HepG2 (cell line): Measurements from ENCODE around the gene MTARC1. TPM values are rescaled to one million over a fixed set of nuclear protein-coding genes. Genes with fewer than 3 reads are reported as not detected.

Experiments used
- ATAC-seq: fragments of 200-7000 bp; cut with Tn5 transposase; 3 replicates; pipeline ENCODE4 v1.9.1; 2020; ENCODE audit warnings: mild to moderate bottlenecking, moderate library complexity
- BruUV-seq: library from RNA; stranded (reverse); fragments of 400-500 nt; replicated peaks from 2 replicates; lab custom pipeline; 2021; lab: Mats Ljungman, UMichigan
- CTCF ChIA-PET: fragments of 300-600 bp; formaldehyde crosslinking; extraction: SDS; loops from one replicate; lab custom pipeline; 2021; ENCODE audit warnings: low total read pairs, inconsistent platforms, low intra/inter-chr PET ratio; lab: Yijun Ruan, JAX
- POLR2A ChIA-PET: fragments of 350-600 bp; sonication (Branson Sonifier 250); formaldehyde crosslinking; loops from one replicate; lab custom pipeline; 2020; ENCODE audit warnings: antibody characterized with exemption, inconsistent platforms; lab: Yijun Ruan, JAX
- DNase-seq: peaks from one replicate; pipeline ENCODE4 v3.0.0-alpha.2; 2015; ENCODE audit warnings: low spot score
- FAIRE-seq: peaks from 3 replicates; lab custom pipeline; 2011; peaks lifted over from hg19 to GRCh38; lab: Jason Lieb, UNC
- H2AFZ ChIP-seq: one replicate; pipeline ENCODE4 v1.6.1; 2011; ENCODE audit warnings: low read length, inconsistent platforms
- H3K27ac ChIP-seq: fragments of 300-600 bp; 3 replicates; pipeline ENCODE4 v1.8.0; 2011; ENCODE audit warnings: mixed run types, mild to moderate bottlenecking, mixed read lengths, low read length, inconsistent platforms; ENCODE audit not compliant: insufficient read depth; ENCODE audit errors: extremely low read length
- H3K27me3 ChIP-seq, 2 experiments: fragments of 200-600 bp in 1 of 2; 2 replicates in 1 of 2; 3 replicates in 1 of 2; pipeline versions ENCODE4 v1.6.0 to v1.8.0; 2011; ENCODE audit warnings: low read length in 2 of 2, mild to moderate bottlenecking in 2 of 2, moderate library complexity in 2 of 2, inconsistent platforms in 1 of 2; ENCODE audit not compliant: insufficient read depth in 2 of 2, control insufficient read depth in 1 of 2
- H3K36me3 ChIP-seq, 2 experiments: fragments of 200-600 bp in 1 of 2; replicated peaks in 1 of 2; 2 replicates in 1 of 2; 3 replicates in 1 of 2; pipeline versions ENCODE4 v1.5.1 to v1.8.0; 2011; ENCODE audit warnings: low read length in 2 of 2, inconsistent platforms in 1 of 2; ENCODE audit not compliant: insufficient read depth in 2 of 2, control insufficient read depth in 1 of 2
- H3K4me1 ChIP-seq: 2 replicates; pipeline ENCODE4 v1.5.1; 2012; ENCODE audit warnings: low read length, inconsistent platforms; ENCODE audit not compliant: insufficient read depth
- H3K4me2 ChIP-seq: 2 replicates; pipeline ENCODE4 v1.6.0; 2011; ENCODE audit warnings: low read depth, low read length, inconsistent platforms
- H3K4me3 ChIP-seq, 3 experiments: fragments of 200-600 bp in 1 of 3; sonication (generic), shearing (Covaris generic) in 1 of 3; replicated peaks in 1 of 3; 2 replicates each; pipeline ENCODE4 v1.5.1; 2011 to 2016; ENCODE audit warnings: low read length in 3 of 3, inconsistent platforms in 2 of 3, low read depth in 2 of 3, mild to moderate bottlenecking in 2 of 3, control low read depth in 1 of 3, mixed read lengths in 1 of 3; ENCODE audit not compliant: insufficient read depth in 1 of 3
- H3K79me2 ChIP-seq: one replicate; pipeline ENCODE4 v1.6.1; 2011; ENCODE audit warnings: low read length, inconsistent platforms; ENCODE audit not compliant: insufficient read depth
- H3K9ac ChIP-seq: 2 replicates; pipeline ENCODE4 v1.6.0; 2011; ENCODE audit warnings: mild to moderate bottlenecking, low read depth, low read length, inconsistent platforms; ENCODE audit not compliant: insufficient read depth
- H3K9me3 ChIP-seq: 2 replicates; pipeline ENCODE4 v1.5.1; 2012; ENCODE audit warnings: mild to moderate bottlenecking, low read length
- H4K20me1 ChIP-seq: 2 replicates; pipeline ENCODE4 v1.6.0; 2011; ENCODE audit warnings: inconsistent platforms, mild to moderate bottlenecking, low read length, moderate library complexity; ENCODE audit not compliant: insufficient read depth
- GABPA ChIP-seq, 2 experiments: IDR thresholded peaks; 2 replicates each; pipeline ENCODE4 v1.6.1; 2011 to 2016; ENCODE audit warnings: low read depth in 2 of 2, low read length in 1 of 2, missing biosample characterization in 1 of 2, missing genetic modification characterization in 1 of 2
- GZF1 ChIP-seq: sonication (generic); formaldehyde crosslinking; IDR thresholded peaks from 2 replicates; pipeline ENCODE4 v1.5.1; 2020; ENCODE audit warnings: mild to moderate bottlenecking, missing genetic modification reagents
- KDM5A ChIP-seq: fragments of 200-600 bp; sonication (generic); IDR thresholded peaks from 2 replicates; pipeline ENCODE4 v1.7.0; 2018; ENCODE audit warnings: antibody characterized with exemption, mild to moderate bottlenecking, low read length, borderline replicate concordance
- KLF16 ChIP-seq, 2 experiments: sonication (generic) in 1 of 2; formaldehyde crosslinking in 1 of 2; IDR thresholded peaks; 2 replicates each; pipeline versions ENCODE4 v1.6.1 to v1.8.0; 2016 to 2023; ENCODE audit warnings: missing genetic modification reagents in 2 of 2, missing compliant biosample characterization in 1 of 2
- RBFOX2 ChIP-seq: fragments of 200-400 bp; formaldehyde crosslinking; IDR thresholded peaks from 2 replicates; pipeline ENCODE4 v1.6.1; 2017; ENCODE audit warnings: low read depth, mild to moderate bottlenecking, low read length
- SALL2 ChIP-seq: sonication (generic); formaldehyde crosslinking; IDR thresholded peaks from 2 replicates; pipeline ENCODE4 v1.8.1; 2023; ENCODE audit warnings: mild to moderate bottlenecking, missing genetic modification reagents, inconsistent platforms
- ZBTB20 ChIP-seq: sonication (generic); formaldehyde crosslinking; IDR thresholded peaks from 2 replicates; pipeline ENCODE4 v1.8.1; 2023; ENCODE audit warnings: missing genetic modification reagents, low read depth, mild to moderate bottlenecking, borderline replicate concordance
- ZKSCAN5 ChIP-seq: sonication (generic); formaldehyde crosslinking; IDR thresholded peaks from 2 replicates; pipeline ENCODE4 v1.5.1; 2020; ENCODE audit warnings: mild to moderate bottlenecking, missing genetic modification reagents
- ZNF460 ChIP-seq: sonication (generic); formaldehyde crosslinking; IDR thresholded peaks from 2 replicates; pipeline ENCODE4 v1.5.1; 2020; ENCODE audit warnings: missing genetic modification reagents, mild to moderate bottlenecking, borderline replicate concordance
- ZNF672 ChIP-seq: sonication (generic); formaldehyde crosslinking; IDR thresholded peaks from 2 replicates; pipeline ENCODE4 v1.8.1; 2022; ENCODE audit warnings: missing genetic modification reagents
- ZNF761 ChIP-seq: sonication (generic); formaldehyde crosslinking; conservative IDR thresholded peaks from 2 replicates; pipeline ENCODE4 v1.4.0; 2020; ENCODE audit warnings: mild to moderate bottlenecking, missing genetic modification reagents
- WGBS: methylation state at CpG from one replicate; pipeline ENCODE4 v1.1.6; 2017; ENCODE audit warnings: low lambda C conversion rate; 5-methylcytosine and 5-hydroxymethylcytosine counted together
- in situ Hi-C: cut with HindIII; loops from 2 replicates; pipeline ENCODE4 v1.10.0; 2017; ENCODE audit warnings: low pct_unique_long_range_greater_than_20kb; ENCODE audit not compliant: extremely low pct_ligation_motif_present
- intact Hi-C: fragments of 100-400 bp; cut with micrococcal nuclease; formaldehyde crosslinking; loops from one replicate; pipeline ENCODE4 v1.10.0; 2022; ENCODE audit not compliant: unreplicated experiment
- polyA plus RNA-seq, 8 experiments: library from polyadenylated mRNA; depleted of rRNA in 3 of 8; stranded (reverse) in 7 of 8; unstranded in 1 of 8; fragments of >200 nt; fragmentation: Illumina TruSeq in 4 of 8; extraction: Trizol in 4 of 8; gene quantifications; 2 replicates each; pipeline versions ENCODE4 v1.2.1 to v1.2.3, GENCODE V29; 2011 to 2016; ENCODE audit warnings: low read depth in 4 of 8, missing spikeins in 1 of 8, mixed read lengths in 1 of 8; ENCODE audit not compliant: insufficient read depth in 1 of 8
- total RNA-seq, 5 experiments: library from RNA; depleted of rRNA; stranded (reverse); fragments of >200 nt; fragmentation: Illumina TruSeq; extraction: Trizol; gene quantifications; 2 replicates each; pipeline ENCODE4 v1.2.3, GENCODE V29; 2016; ENCODE audit warnings: low read depth in 1 of 5
- TF ChIP-seq, protein P1 (sequence below): sonication (generic); formaldehyde crosslinking; IDR thresholded peaks from 2 replicates; pipeline ENCODE4 v1.9.0; 2021; ENCODE audit warnings: missing genetic modification reagents, borderline replicate concordance
- TF ChIP-seq, protein P2 (sequence below): sonication (generic); formaldehyde crosslinking; IDR thresholded peaks from 2 replicates; pipeline ENCODE4 v1.8.0; 2022; ENCODE audit warnings: low read depth, missing genetic modification reagents
- TF ChIP-seq, protein P3 (sequence below): sonication (generic); formaldehyde crosslinking; IDR thresholded peaks from 2 replicates; pipeline ENCODE4 v1.8.0; 2022; ENCODE audit warnings: mild to moderate bottlenecking, missing genetic modification reagents, moderate library complexity
- TF ChIP-seq, protein P4 (sequence below): IDR thresholded peaks from 2 replicates; pipeline ENCODE4 v1.6.1; 2016; ENCODE audit warnings: mild to moderate bottlenecking

The MTARC1 gene
- total and polyA plus RNA-seq, 2 of the 13 experiments (the other 11 are each of a cell fraction or from before 2014, with no cell fraction given) = 19.4 to 106 TPM

DNA sequence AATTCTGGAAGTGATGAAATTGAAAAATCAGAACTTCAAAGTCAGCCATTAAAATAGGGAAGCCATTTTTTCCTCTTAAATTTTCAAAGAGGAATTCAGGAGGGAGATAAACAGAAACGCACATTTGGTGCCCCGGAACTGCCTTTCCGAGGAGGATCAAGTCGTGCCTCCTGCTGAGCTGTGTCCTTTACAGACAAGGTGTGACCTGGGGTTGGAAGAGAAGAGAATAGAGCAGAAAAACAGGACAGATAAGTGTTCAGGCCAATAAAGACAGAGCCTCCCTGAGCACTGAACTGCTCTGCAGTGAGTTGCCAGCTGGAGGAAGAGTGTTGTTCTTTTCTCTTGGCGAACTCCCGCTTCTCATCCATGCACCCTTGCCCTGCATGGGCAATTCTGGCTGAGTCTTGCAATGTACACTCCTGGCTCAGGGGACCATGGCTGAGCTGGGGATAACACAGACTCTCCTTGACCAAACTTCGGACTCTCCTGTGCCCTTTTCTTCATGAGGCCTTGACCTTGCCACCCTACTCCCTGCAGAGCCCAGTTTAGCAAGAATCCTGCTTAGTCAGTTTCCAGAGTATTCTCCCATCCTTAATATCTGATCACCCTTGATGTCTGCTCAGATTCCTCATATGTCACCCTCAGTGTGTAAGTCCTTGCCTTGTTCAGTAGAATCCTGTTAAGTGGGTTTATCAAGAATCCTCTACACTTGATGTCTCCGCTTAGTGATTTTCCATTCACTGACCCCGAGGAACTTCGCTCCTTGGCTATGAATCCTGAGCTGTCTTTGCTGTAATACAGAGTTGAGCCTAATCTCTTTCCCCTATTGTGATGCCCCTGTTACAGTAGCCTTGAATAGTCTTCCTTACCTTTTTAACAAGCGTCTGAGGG is 1.3 kb upstream of the MTARC1 start (continued):
- TF ChIP-seq, protein P1, sequence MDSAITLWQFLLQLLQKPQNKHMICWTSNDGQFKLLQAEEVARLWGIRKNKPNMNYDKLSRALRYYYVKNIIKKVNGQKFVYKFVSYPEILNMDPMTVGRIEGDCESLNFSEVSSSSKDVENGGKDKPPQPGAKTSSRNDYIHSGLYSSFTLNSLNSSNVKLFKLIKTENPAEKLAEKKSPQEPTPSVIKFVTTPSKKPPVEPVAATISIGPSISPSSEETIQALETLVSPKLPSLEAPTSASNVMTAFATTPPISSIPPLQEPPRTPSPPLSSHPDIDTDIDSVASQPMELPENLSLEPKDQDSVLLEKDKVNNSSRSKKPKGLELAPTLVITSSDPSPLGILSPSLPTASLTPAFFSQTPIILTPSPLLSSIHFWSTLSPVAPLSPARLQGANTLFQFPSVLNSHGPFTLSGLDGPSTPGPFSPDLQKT (CRISPR knock-in tag) = no peak
- TF ChIP-seq RBFOX2 (no peak), ZNF460 (CRISPR knock-in tag) (no peak)

DNA sequence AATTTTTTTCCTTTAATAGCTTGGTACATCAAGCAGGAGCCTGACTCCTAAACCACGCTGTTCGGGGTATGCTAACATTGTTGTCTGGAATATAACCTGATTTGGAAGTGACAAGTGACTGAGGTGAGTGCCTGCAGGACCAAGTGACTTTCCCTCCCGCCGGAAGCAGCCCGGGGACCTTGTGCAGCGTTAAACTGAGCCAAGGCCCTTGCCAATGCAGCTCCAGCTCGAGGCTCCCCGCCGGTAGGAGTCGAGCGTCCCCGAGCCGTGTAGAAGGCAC is 716 bp upstream of the MTARC1 start:
- H3K4me3 ChIP-seq = peak overlapping the region; percentile 60 to 79 (median 64); a peak in 5 of 6 replicates
- peak; percentile 42 for FAIRE-seq
- peaks cover 23% of the 10 kb centered on the region for H3K79me2 ChIP-seq
- intact Hi-C loops (loop anchor here (1.0 to 5.0 kb wide), 3 partner anchors 17 to 1831 kb away; partner anchors contain the start of gene MIA3), in situ Hi-C loops (loop anchor here (10.0 to 25.0 kb wide), 2 partner anchors 249 to 511 kb away; partner anchors contain the start of genes MARK1 and RAB3GAP2)
- H3K4me1 ChIP-seq = peaks cover 40% of the 10 kb centered on the region
- 0 out of 5 replicates have a peak, but pooled peaks cover 0 to 3% of the 10 kb centered on the region in 2 experiments for H3K36me3 ChIP-seq
- peak; percentile 74 for ATAC-seq
- 14% methylated on average over 12 of the region's 13 CpGs for WGBS
- no peak for DNase-seq
- TF ChIP-seq ZNF672 (CRISPR knock-in tag) = peak; percentile 46; the same call in 1 of the 2 replicates
- TF ChIP-seq, protein P2, sequence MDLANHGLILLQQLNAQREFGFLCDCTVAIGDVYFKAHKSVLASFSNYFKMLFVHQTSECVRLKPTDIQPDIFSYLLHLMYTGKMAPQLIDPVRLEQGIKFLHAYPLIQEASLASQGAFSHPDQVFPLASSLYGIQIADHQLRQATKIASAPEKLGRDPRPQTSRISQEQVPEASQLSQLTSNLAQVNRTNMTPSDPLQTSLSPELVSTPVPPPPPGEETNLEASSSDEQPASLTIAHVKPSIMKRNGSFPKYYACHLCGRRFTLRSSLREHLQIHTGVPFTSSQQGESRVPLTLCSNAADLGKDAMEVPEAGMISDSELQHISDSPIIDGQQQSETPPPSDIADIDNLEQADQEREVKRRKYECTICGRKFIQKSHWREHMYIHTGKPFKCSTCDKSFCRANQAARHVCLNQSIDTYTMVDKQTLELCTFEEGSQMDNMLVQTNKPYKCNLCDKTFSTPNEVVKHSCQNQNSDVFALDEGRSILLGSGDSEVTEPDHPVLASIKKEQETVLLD (CRISPR knock-in tag) = peak; percentile 32; the same call in 1 of the 2 replicates
- TF ChIP-seq ZNF761 = 0 out of 2 replicates have a peak, but pooled peaks have one; percentile 5
- TF ChIP-seq GABPA (IDR thresholded peaks at IDR 0.05; ENCODE audit: low read depth, low read length) = no peak
- 0 out of 2 replicates have a peak, but pooled peaks have one; percentile 34 for TF ChIP-seq GABPA (CRISPR knock-in tag; IDR thresholded peaks at IDR 0.05; ENCODE audit: low read depth)
- TF ChIP-seq GZF1 = 0 out of 2 replicates have a peak, but pooled peaks have one; percentile 9
- TF ChIP-seq, protein P3, sequence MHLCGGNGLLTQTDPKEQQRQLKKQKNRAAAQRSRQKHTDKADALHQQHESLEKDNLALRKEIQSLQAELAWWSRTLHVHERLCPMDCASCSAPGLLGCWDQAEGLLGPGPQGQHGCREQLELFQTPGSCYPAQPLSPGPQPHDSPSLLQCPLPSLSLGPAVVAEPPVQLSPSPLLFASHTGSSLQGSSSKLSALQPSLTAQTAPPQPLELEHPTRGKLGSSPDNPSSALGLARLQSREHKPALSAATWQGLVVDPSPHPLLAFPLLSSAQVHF = 0 out of 2 replicates have a peak, but pooled peaks have one; percentile 41
- TF ChIP-seq KLF16 (CRISPR knock-in tag; IDR thresholded peaks at IDR 0.05) = no peak
- TF ChIP-seq, protein P4, sequence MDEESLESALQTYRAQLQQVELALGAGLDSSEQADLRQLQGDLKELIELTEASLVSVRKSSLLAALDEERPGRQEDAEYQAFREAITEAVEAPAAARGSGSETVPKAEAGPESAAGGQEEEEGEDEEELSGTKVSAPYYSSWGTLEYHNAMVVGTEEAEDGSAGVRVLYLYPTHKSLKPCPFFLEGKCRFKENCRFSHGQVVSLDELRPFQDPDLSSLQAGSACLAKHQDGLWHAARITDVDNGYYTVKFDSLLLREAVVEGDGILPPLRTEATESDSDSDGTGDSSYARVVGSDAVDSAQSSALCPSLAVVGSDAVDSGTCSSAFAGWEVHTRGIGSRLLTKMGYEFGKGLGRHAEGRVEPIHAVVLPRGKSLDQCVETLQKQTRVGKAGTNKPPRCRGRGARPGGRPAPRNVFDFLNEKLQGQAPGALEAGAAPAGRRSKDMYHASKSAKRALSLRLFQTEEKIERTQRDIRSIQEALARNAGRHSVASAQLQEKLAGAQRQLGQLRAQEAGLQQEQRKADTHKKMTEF = no peak
- no peak for TF ChIP-seq ZBTB20 (CRISPR knock-in tag)
- peak; percentile 7; the same call in 1 of the 2 replicates for TF ChIP-seq SALL2 (CRISPR knock-in tag)
- TF ChIP-seq KDM5A = no peak
- 0 out of 2 replicates have a peak, but pooled peaks have one; percentile 38 for TF ChIP-seq ZKSCAN5 (CRISPR knock-in tag)
- H3K9ac ChIP-seq = peak overlapping the region; percentile 76
- H2AFZ ChIP-seq = no peak overlapping the region
- no TSS peak for BruUV-seq
- H4K20me1 ChIP-seq = no peaks in the 10 kb centered on the region; the same call in 1 of the 2 replicates
- ChIA-PET CTCF (interaction anchor here (0.8 kb wide), 1 partner anchor 9 kb away, joined by 3 read pairs; no protein-coding TSS in a partner anchor), POLR2A (interaction anchor here (0.8 to 3.7 kb wide), 7 partner anchors 15 to 95 kb away, joined by 3 to 19 read pairs (median 14); partner anchors contain the start of gene MTARC2)
- H3K4me2 ChIP-seq = peak overlapping the region; percentile 88
- no peaks in the 10 kb centered on the region for H3K27me3 ChIP-seq
- H3K9me3 ChIP-seq = no peaks in the 10 kb centered on the region
- H3K27ac ChIP-seq = peak overlapping the region; percentile 96
